HT1080 (cell line): Measurements from ENCODE around the gene ABCA6. TPM values are rescaled to one million over a fixed set of nuclear protein-coding genes. Genes with fewer than 3 reads are reported as not detected.
A peak's percentile ranks its signal among the peaks of the same experiment; 100 is the strongest.
"Not testable (repeated sequence)": the region's sequence is repeated elsewhere in the genome, so short reads cannot be mapped to it uniquely, and the experiment has no call there.

Experiments
- DNase-seq: peaks from one replicate; pipeline ENCODE4 v3.0.0-alpha.2; 2015; ENCODE audit warnings: low read depth
- polyA plus RNA-seq, 2 experiments: library from polyadenylated mRNA; depleted of rRNA; stranded (reverse); fragments of >200 nt; gene quantifications; 2 replicates each; pipeline ENCODE4 v1.2.3, GENCODE V29; 2015
- total RNA-seq: library from RNA; depleted of rRNA; stranded (reverse); fragments of >200 nt; shearing (Covaris generic); gene quantifications from 2 replicates; pipeline ENCODE4 v1.2.3, GENCODE V29; 2014; rRNA removed

Gene ABCA6
- not detected in 2 replicates for total RNA-seq
- polyA plus RNA-seq (2015; cell fraction: cytosol; rRNA removed) = not detected in 2 replicates
- polyA plus RNA-seq (2015; cell fraction: nucleus; rRNA removed) = 0.02 TPM in 1 of 2 replicates, not detected in the other

GRCh38 chr17:69141431-69142174, at the start of gene ABCA6:
ABCA6 (minus strand) TSS chr17:69141895; CDS start chr17:69140703, 1,192 bp downstream.
- peak; percentile 1 for DNase-seq

GRCh38 chr17:69188796-69189195, 47.1 kb upstream of the ABCA6 start:
- DNase-seq = no peak

- DNase-seq = no peak
These were observed 46.4 kb upstream of the ABCA6 start for GRCh38 chr17:69188064-69188463.

- no peak for DNase-seq
These were observed 45.6 kb upstream of the ABCA6 start for GRCh38 chr17:69187294-69187693.

- no peak for DNase-seq
These were observed 37.7 kb upstream of the ABCA6 start for GRCh38 chr17:69179227-69179952.

GRCh38 chr17:69176457-69176795, 34.7 kb upstream of the ABCA6 start:
- DNase-seq = no peak

GRCh38 chr17:69175625-69176456, 34.1 kb upstream of the ABCA6 start:
- peak; percentile 72 for DNase-seq

GRCh38 chr17:69175262-69175624, 33.5 kb upstream of the ABCA6 start:
- DNase-seq = no peak

GRCh38 chr17:69173118-69173517, 31.4 kb upstream of the ABCA6 start:
- no peak for DNase-seq

- no peak for DNase-seq
These were observed 28.7 kb upstream of the ABCA6 start for GRCh38 chr17:69170377-69170776.

GRCh38 chr17:69168642-69169041, 26.9 kb upstream of the ABCA6 start:
- not testable (repeated sequence) for DNase-seq

- DNase-seq = no peak
These were observed 25.3 kb upstream of the ABCA6 start for GRCh38 chr17:69166957-69167356.

- DNase-seq = no peak
These were observed 22.5 kb upstream of the ABCA6 start for GRCh38 chr17:69164206-69164605.

GRCh38 chr17:69159418-69159817, 17.7 kb upstream of the ABCA6 start:
- DNase-seq = no peak

- DNase-seq = no peak
These were observed 12.6 kb upstream of the ABCA6 start for GRCh38 chr17:69154267-69154666.

GRCh38 chr17:69150333-69150732, 8.6 kb upstream of the ABCA6 start:
- no peak for DNase-seq

- DNase-seq = no peak
These were observed 5.8 kb upstream of the ABCA6 start for GRCh38 chr17:69147460-69147859.

- DNase-seq = no peak
These were observed 2.9 kb upstream of the ABCA6 start for GRCh38 chr17:69144331-69145255.

GRCh38 chr17:69143683-69144231, 2.1 kb upstream of the ABCA6 start:
- DNase-seq = no peak

- no peak for DNase-seq
These were observed 1.5 kb upstream of the ABCA6 start for GRCh38 chr17:69143151-69143550.
